GM13977 (cell line): ENCODE data around the gene TMEM63C.
"Not testable (repeated sequence)": the region's sequence is repeated elsewhere in the genome, so short reads cannot be mapped to it uniquely, and the experiment has no call there.

ENCODE experiments used
- DNase-seq: peaks from one replicate; pipeline ENCODE4 v3.0.0; 2012; ENCODE audit warnings: low spot score
- CTCF ChIP-seq: IDR thresholded peaks from 2 replicates; pipeline ENCODE4 v1.5.1; 2012; ENCODE audit warnings: mild to moderate bottlenecking, control low read depth; ENCODE audit not compliant: insufficient read depth; ENCODE audit errors: extremely low read depth, missing control alignments
- in situ Hi-C: fragments of 300-500 bp; cut with MboI; formaldehyde crosslinking; loops from one replicate; pipeline ENCODE4 v1.12.0; 2022; ENCODE audit warnings: low sequenced_read_pairs, low pct_unique_long_range_greater_than_20kb, mixed read lengths, inconsistent platforms; ENCODE audit not compliant: unreplicated experiment

Gene TMEM63C

GRCh38 chr14:77275601-77276017, 94.0 kb downstream of the TMEM63C start:
- no peak for TF ChIP-seq CTCF
- in situ Hi-C loops, result no loop called here
- DNase-seq, result no peak

GRCh38 chr14:77276295-77276935, 94.8 kb downstream of the TMEM63C start:
- in situ Hi-C loops, result no loop called here
- DNase-seq, result no peak

GRCh38 chr14:77276959-77277358, 95.4 kb downstream of the TMEM63C start:
- DNase-seq, result no peak
- no peak for TF ChIP-seq CTCF
- in situ Hi-C loops, result no loop called here

More at GRCh38 chr14:77276295-77276935, 94.8 kb downstream of the TMEM63C start:
- TF ChIP-seq CTCF, result no peak

- no peak for DNase-seq
- no peak for TF ChIP-seq CTCF
- in situ Hi-C loops, result no loop called here
Observed at GRCh38 chr14:77278461-77279230, 97.0 kb downstream of the TMEM63C start.

- DNase-seq, result no peak
- no peak for TF ChIP-seq CTCF
- in situ Hi-C loops, result no loop called here
Observed at GRCh38 chr14:77279719-77280118, 98.1 kb downstream of the TMEM63C start.

GRCh38 chr14:77280921-77281320, 99.3 kb downstream of the TMEM63C start:
- DNase-seq, in situ Hi-C loops: not testable (repeated sequence)

- no peak for TF ChIP-seq CTCF
- DNase-seq, result no peak
- in situ Hi-C loops, result no loop called here
Observed at GRCh38 chr14:77281852-77282410, 100.3 kb downstream of the TMEM63C start.
